ENCODE measurements around the gene TSPAN18.

TSPAN18 gene

DNA sequence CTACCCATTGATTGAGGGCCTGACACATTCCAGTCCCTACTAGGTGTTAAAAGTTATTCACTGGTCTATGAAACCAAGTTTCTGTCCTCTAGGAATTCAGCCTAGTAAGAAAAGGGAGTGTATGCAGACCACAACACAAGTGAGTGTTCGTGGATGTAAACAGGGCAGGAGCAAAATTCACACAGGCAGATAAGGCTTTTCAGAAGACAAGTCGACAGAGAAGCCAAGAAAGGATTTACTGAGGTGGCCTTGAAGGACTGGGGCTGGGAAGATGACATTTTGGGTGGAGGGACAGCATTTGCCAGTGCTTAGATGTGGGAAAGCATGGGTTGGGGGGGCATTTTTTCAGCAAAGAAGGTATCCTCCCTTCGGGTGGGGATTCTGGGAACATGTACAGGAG, 76.2 kb downstream of the TSPAN18 start:
- no peak for DNase-seq

DNA sequence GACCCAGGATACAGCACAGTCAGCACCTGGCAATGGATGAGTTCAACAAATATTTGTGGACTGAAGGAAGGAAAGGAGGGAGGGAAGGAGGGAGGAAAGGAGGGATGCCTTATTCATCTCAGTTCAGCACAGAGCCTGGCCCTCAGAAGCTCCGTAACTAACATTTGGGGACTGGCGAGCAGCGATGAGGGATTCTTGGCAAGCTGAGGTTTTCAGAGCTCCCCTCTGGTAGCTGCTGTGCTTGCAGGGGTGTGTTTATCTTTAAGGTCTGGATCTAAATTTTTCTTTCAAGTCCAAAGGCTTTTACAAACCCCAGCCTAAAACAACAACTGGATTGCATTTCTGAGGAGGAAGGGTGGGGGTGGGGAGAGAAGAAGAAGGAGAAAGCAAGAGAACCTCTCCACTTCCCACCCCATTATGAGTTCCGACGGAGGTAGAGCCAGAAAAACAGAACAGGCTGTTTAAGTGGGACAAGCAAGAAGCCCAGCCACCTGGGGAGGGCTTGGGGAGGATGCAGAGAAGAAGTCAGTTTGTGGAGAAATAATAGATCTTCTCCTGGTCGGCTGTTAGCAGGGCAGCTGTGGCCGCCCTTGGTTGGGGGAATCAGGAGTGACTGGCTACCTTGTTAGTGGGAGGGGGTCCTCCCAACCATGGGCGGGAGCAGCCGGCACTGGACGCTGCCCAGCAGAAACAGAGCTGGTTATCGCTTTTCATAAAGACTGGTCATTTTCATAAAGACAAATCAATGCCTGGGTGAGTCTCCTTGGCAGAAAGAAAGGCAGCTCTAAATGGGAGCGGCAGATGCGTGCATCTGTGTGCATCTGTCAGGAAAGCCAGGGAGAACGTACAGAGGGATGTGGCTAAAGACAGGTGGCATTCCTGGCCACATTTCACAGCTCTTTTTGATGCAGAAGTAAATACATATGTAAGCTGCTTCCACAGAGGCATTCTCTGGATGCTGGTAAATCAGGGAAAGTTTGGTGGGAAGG, 78.0 kb downstream of the TSPAN18 start:
- peak; percentile 62 for DNase-seq

DNA sequence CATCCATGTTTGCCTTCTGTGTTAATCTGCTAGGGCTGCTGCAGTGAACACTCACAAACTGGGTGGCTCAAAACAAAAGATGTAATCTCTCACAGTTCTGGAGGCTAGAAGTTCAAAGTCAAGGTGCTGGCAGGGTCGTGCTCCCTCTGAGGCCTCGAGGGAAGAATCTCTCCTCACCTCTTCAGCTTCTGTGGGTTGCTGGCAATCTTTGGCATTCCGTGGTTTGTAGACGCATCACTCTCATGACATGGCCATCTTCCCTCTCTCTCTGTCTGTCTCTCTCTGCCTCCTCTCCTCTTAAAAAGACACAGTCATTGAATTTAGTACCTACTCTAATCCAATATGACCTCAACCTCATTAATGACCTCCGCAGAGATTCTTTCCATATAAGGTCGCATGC, 78.8 kb downstream of the TSPAN18 start:
- peak; percentile 66 for DNase-seq

DNA sequence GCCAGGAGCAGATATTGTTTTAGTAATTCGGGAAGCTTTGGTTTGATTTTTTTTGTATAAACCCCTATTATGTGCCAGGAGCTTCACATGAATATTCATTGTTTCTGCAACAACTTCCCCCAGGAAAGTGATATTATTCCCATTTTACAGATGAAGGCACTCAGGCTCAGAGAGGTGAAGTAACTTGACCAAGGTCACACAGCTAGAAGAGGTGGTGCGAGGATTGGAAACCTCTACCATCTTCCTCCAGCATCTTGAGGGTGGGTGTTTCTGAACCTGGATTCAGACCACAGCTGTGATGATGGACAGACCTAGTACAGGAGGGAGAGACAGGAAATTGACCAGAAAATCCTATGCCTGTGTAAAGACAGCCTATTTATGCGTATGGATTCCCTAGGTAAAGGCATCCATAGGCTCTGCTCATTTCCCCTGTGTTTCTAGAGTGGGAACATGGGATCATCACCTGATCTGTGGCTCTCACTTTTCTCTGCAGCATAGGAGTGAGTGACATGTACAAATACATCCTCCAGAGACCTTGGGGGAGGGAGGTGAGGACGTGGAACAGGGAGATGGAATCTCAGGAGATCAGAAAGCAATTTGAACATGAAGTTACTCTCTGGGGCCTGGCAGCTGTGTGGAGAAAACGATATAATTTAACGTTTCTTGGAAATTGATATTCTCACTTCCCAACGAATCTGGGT, 81.4 kb downstream of the TSPAN18 start:
- no peak for DNase-seq

DNA sequence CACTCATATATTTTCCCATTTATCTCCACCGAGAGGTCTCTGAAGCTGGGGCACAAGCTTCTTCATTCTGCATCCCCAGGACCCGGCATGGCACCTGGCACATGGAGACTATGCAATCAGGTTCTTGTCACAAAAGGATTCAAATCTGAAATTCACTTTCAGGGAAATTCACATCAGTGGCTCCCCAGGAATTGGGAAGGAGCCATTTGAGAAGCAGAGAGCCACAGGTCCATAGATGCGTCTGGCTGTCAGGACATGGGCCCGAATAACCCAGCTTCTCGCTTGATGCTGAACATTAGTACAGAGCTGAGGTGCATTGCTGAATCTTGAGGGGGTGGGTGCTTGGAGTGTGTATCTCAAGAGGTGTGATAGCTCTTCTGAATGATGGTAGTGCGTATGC, 82.5 kb downstream of the TSPAN18 start:
- no peak for DNase-seq

DNA sequence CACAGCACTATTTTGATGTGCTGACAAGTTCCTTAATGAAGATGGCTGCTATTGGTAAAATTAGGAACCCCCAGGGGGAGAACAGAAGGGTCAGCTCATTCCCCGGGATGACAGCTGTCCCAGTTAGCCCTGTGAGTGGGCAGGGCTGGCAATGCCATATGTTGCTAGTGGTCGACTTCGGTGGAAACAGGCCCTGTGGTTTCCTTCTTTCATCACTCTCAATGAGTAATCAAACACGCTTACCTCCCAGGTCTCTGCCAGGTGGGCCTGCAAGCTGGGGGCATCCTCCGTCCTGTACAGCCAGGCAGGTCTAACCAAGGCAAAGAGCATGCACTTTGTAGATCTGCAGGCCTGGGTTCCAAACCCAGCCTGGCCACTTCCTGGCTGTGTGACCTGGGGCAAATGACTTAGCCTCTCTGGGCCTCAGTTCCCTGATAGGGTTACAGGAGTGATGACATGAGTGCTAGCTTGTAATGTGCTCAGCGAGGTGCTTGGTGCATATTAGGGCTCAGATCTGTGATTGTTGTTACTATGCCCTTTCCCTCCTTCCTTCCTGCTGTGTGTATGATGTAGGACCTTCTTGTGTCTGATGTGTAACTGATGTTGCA, 85.2 kb downstream of the TSPAN18 start:
- no peak for DNase-seq

DNA sequence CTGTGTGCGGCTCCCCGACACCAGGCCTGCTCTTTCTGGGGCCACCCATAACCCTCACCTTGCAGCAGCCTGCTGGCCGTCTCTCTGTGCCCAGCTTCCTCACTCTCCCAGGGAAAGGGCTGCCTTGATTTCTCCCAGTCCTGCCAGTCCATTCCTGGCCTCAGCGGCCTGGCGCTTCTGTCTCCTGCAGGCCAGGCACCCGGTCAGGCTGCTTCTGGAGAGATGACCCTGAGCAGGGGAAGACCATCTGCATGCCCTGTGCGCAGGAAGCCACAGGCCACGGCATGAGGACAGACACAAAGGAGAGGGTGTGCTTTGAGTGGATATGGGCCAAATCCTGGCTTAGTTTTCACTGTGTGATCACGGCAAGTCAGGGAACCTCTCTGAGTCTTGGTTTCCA, 86.2 kb downstream of the TSPAN18 start:
- no peak for DNase-seq

DNA sequence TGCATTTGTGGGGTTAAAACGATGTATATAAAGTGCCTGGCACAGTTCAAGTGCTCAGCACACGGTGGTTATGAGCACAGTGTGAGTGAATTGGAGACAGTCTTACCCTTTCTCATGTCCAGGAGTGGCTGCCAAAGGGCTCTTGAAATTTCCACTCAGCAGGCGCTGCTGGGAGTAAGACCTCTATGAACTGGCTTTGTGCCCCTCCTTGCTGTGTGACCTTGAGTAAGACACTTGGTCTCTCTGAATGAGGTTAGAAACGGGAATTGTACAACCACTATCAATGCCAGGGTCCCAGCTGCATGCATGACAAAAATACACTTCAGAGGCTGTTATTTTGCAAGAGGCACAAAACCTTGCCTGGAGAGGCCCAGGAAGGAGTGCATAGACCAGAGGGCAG, 86.6 kb downstream of the TSPAN18 start:
- no peak for DNase-seq

DNA sequence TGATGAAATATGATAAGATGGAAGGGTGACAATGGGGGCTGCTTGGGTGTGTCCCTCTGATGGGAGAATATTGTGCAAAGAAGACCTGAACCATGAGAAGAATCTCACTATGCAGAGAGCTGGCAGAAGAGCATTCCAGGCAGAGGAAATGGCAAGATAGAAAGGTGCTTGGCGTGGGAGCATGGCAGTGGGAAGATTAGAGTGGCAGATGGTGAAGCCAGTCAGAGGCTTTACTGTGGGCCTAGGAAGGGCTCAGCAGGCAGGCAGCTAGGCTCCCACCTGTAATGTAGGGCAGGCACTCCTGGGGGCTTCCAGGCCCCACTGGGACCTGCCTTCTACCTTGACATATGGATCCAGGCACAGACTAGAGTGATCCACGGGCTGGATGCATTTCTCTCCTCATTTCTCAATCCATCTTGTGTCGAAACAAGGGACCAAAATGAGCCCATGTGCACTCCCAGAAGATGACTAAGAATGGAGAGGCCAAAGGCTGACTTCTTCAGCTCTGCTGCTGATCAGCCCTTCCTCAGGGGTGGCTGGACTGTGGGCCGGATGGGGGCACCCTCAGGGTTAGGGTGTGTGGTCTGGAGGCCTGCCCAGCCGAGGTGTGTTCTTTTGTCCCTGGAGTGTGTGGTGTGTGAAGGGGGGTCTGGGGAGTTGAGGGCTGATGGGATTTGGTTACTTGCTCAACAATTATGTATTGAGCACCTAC, 88.3 kb downstream of the TSPAN18 start:
- DNase-seq = peak; percentile 55

DNA sequence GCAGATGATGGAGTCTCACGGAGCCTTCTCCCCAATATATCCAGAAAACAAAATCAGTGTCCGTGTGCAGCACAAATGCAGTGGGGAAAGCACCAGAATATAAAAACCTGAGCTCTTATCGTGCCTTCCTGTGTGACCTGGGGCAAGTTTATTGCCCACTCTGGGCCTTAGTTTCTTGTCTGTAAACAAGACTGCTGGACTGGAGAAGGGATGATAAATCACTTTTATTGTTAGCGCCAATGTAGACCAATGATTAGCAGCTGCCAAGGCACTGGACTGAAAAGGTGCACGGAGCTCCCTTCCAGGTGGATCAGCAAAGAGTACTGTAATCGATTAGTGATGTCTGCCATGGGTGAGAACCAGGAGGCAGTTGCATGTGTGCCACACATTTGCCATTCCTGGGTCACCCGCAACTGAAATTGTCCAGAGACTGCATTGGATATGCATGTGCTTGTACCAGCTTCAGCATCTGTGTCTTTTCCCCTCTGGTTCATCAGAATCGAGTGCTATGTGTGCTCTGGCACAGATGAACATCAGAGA, 89.2 kb downstream of the TSPAN18 start:
- no peak for DNase-seq

DNA sequence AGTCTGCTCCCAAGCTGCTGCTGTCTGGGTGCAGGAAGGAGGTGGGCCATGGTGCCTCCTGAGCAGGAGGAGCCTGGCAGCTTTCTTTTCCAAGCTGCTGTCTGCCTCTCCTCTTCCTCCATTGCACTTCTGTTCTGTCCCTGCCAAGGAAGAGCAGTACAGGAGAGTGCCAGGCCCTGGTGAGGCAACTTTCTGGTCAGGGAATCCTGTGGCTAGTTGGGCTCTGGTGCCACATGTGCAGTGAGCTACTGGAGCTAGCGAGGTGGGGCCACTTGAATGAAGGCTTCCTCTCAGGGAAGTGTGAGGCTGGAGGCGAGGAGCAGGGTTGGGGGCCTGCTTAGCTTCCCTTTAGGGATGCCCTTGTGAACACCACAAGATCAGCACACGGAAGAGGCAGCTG, 90.0 kb downstream of the TSPAN18 start:
- DNase-seq = no peak

DNA sequence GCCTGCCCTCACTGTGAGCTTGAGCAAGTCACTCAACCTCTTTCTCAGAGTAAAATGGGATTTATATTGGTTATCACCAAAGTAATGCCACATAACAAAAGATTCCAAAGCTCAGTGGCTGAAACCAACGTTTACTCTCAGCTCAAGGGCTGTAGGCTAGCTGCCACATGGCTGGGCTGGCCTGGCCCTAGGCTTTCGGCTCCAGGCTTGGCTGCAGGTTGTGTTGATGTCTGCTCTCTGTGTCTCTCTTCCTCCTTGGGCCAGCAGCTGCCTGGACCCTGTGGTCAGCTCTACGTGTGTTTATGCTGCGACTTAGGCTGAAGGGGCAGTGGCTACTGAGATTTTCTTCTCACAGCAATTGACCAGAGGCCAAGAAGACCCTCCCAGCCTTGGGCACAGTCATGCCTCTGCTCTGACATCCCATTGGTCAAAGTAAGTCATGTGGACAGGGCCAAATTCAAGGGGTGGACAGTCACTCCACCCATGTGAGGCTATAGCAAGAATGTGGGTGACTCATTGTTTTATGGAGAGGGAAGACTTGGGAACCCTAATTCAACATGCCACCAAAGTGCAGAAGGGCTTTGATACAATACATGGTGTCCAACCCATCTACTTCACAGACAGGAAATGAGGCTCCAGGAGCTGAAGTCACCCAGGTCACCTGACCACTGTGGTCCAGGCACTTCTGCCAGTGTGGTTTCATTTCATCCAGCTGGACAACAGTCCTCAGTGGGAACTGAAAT, 90.6 kb downstream of the TSPAN18 start:
- no peak for DNase-seq

DNA sequence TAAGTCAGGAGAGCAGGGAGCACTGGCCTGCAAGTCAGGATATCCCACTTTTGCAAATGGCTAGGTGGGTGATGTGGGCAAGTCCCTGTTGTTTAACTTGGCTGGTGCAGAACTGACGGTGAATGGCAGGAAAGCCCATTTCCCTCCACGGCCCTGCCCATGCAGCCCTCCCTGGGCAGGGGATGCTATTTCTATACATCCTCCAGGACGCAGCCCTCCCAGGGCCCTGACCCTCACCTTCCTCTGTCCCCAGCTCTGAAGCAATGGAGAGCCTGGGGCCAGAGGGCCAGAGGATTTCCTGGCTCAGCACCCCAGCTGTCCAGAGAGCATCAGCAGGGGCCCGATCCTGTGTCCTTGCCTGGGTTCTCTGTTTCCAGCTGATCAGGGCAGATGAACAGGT, 91.3 kb downstream of the TSPAN18 start:
- no peak for DNase-seq

DNA sequence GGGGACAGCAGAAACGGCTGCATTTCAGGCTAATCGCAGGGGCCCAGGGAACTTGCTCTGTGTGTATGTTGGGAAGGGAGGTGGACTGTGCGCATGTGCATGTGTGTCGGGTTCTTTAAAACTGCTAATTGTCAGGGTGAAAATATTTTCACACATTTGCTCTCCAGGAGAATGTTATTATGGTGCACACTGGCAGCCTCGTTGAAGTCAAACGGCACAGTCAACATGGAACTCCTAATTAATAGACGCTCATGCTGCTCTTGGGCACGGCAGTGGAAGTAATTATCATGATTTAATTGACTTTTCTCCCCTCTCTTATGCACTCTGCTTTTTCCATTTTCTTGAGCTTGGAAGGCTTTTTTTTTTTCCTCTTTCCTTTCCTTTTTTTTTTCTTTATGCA, 92.6 kb downstream of the TSPAN18 start:
- DNase-seq = no peak

DNA sequence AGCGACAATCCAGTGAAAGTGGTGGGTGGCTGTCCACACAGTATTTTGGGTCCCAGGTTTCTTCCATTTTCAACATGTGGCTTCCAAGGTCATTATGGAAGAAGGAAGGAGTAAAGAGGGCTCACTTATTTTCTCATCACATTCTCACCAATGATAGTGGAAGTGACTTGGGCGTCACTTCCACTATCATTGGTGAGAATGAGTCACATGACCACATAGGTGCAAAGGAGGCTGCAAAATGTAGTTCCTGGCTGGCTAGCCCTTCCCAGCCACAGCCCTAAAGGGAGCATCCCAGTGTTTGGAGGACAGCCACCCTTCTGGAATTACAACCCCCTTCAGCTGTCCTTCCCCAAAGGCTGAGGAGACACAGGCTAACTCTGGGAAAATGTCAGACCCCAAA, 95.6 kb downstream of the TSPAN18 start:
- no peak for DNase-seq

DNA sequence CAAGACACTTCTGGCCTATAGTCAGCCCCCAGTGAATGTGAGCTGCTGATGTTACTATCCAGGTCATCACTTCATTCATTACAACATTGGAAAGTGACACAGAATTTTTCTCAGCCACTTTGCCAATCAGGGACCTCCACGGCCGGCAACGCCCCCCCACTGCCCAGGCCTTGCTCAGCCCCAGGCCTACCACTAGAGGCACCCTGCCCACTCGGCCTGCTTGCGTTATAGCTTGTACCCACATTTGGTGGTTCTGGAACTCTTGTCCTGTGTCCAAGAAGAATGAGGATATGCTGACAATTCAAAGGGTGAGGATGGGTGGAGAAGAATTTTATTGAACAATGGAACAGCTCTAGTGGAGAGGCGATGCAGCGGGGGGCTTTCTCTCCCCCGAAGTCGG, 96.2 kb downstream of the TSPAN18 start:
- no peak for DNase-seq

DNA sequence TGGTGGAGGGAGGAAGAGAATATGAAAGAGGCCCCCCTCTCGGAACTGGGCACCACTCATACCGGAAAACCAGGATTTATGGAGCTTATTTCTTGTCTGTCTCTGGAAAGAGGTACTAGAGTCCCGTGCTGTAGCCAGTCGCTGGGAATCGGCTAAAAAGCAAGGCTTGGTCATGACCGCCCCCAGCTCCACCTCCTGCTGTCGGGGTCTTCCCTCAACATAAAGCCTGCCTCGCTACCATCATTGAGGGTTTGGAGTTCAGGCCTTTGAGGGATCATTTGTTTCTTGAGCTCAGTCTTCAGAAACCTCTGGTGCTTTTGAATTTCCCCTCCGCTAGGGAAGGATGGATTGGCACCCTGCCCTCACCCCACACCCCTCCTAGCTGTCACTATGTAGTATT, 97.1 kb downstream of the TSPAN18 start:
- DNase-seq = no peak

DNA sequence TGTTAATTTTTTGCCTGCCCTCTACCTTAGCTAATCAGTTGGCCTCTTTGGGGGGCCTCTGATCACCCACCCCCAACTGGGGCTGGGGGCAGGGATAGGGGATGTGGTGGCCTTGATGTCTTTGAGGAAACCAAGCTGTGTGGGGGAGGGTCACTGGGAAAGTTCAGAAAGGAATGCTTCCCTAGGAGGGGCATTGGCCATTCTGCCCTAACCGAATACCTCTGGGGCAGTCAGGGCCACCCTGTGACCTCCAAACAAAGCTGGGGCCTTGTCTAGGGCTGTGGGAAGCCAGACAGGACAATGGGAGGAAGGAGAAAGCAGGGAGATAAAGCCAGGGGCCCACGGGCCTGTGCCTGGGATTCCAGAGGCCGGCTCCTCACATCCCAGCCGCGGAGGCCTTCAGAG, 97.5 kb downstream of the TSPAN18 start:
- DNase-seq = no peak

DNA sequence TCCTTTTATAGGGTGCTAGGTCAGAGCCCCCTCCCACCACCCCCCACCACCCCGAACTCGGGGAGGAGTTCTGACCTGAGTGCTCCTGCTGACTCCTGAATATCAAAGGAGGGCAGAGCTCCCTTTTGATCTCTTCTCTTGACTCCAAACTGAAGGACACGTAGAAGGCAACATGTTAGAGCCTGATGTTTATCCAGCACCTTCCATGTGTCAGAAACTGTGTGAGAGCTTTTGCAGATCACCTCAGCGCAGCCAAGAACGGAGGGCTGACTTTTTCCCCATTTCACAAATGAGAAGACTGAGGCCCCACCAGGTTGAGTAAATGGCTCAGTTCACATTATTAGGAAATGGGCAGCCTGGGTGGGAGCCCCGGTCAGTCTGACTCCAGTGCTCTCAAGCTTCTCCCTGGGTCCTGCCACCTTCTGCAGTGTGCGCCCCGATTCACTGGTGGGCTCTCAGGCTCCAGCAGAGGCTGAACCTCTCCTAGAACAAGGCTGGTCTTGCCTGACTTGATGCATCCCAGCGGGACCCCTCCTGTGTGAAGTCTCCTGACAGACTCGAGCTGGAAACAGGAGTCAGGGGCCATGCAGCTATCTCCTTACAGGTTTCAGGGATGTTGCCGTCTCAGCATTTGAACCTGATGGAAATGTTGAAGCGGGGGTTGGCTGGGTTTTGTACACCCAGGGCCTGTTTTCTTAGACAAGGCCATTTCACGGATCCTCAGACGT, 98.5 kb downstream of the TSPAN18 start:
- no peak for DNase-seq

DNA sequence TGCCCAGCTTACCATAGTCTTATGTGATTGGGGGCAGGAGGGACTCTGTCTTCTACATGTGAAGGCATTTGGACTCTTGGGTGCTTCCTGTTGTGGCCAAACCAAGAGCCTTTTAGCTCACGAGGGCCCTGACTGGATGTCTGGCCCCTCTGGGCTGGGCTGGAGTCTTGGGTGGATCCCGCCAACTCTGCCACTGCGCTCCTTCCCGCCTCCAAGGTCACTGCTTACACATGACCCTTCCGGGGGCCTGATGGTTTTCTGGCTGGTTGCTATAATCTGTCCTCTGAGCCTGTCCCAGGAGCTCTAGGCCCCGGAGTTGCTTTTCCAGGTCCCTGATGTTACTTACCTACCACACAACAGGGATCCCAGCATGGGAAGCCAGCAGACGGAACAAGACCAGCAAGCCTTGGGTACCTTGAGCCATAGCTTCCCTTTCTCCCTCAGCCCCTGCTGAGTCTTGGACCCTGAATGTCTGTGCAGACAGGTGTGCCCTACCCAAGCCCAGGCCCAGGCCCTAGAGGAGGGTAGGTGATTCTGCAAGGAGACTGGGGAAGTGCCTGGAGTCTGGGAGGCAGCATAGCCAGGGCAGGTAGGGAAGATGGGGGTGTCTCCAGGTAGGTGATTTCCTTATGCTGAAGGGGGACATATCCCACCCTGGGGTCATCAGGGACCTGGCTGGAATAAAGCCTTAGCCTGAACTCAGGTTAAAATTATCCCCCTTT, 100.3 kb downstream of the TSPAN18 start:
- DNase-seq = no peak

DNA sequence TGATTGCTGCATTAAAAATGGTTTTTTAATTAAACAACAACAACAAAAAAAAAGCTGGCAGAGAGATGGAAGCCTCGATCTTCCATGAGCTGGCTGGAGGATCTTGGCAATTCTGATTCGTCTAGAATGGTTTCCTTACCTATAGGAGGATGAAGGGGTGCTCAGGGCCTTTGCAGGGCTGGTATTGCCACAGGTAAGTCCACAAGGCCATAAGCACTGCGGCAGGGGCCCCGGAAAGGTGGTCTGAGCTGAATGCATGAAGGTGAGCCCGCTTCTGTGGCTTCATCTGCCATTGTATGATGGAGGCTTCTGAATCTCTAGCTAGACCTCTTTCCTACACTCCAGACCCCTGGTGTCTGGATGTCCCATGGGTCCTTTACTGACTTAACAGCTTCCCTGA, 101.5 kb downstream of the TSPAN18 start:
- no peak for DNase-seq

All from fibroblast of skin of right quadriceps (primary cell).